GM23338 (cell line): ENCODE data around the gene KCNK1. TPM values are rescaled to one million over a fixed set of nuclear protein-coding genes. Genes with fewer than 3 reads are reported as not detected.

Experiments used
- ATAC-seq: fragments of 200-7000 bp; cut with Tn5 transposase; 3 replicates; pipeline ENCODE4 v1.9.1; 2020
- DNase-seq: peaks from one replicate; pipeline ENCODE4 v3.0.0-alpha.2; 2015; ENCODE audit warnings: low spot score
- H2AFZ ChIP-seq: fragments of 200-600 bp; sonication (generic); 2 replicates; pipeline ENCODE4 v1.8.0; 2016; ENCODE audit warnings: antibody characterized with exemption, mild to moderate bottlenecking, moderate library complexity
- H3F3A ChIP-seq: fragments of 200-600 bp; sonication (generic); replicated peaks from 2 replicates; pipeline ENCODE4 v1.8.0; 2017; ENCODE audit warnings: antibody characterized with exemption, mixed run types, low read depth
- H3K27ac ChIP-seq: fragments of 200-600 bp; sonication (generic); 2 replicates; pipeline ENCODE4 v1.6.1; 2016; ENCODE audit warnings: low read depth
- H3K27me3 ChIP-seq: fragments of 200-600 bp; sonication (generic); 2 replicates; pipeline ENCODE4 v1.8.0; 2016; ENCODE audit warnings: mild to moderate bottlenecking, mixed run types, moderate library complexity; ENCODE audit not compliant: insufficient read depth
- H3K36me3 ChIP-seq: fragments of 200-600 bp; sonication (generic); 2 replicates; pipeline ENCODE4 v1.8.0; 2016; ENCODE audit warnings: mild to moderate bottlenecking; ENCODE audit not compliant: insufficient read depth
- H3K4me1 ChIP-seq: fragments of 200-600 bp; sonication (generic); 2 replicates; pipeline ENCODE4 v1.8.0; 2016; ENCODE audit warnings: mild to moderate bottlenecking, moderate library complexity; ENCODE audit not compliant: insufficient read depth
- H3K4me2 ChIP-seq: fragments of 200-600 bp; sonication (generic); 2 replicates; pipeline ENCODE4 v1.7.1; 2017; ENCODE audit warnings: mixed run types
- H3K4me3 ChIP-seq: fragments of 200-600 bp; sonication (generic); 2 replicates; pipeline ENCODE4 v1.6.1; 2016; ENCODE audit warnings: mixed run types
- H3K79me2 ChIP-seq: fragments of 200-600 bp; sonication (generic); replicated peaks from 2 replicates; pipeline ENCODE4 v1.8.0; 2017; ENCODE audit warnings: mild to moderate bottlenecking; ENCODE audit not compliant: insufficient read depth
- H3K9me2 ChIP-seq: fragments of 200-600 bp; sonication (generic); 2 replicates; pipeline ENCODE4 v1.8.0; 2017; ENCODE audit not compliant: insufficient read depth
- H4K20me1 ChIP-seq: fragments of 200-600 bp; sonication (generic); replicated peaks from 2 replicates; pipeline ENCODE4 v1.8.0; 2017; ENCODE audit warnings: mild to moderate bottlenecking; ENCODE audit not compliant: insufficient read depth
- H3K27ac Mint-ChIP-seq: 2 replicates; pipeline ENCODE4 v1.8.0; 2020; ENCODE audit warnings: inconsistent platforms, mild to moderate bottlenecking, moderate library complexity, mixed read lengths
- H3K27me3 Mint-ChIP-seq: 3 replicates; pipeline ENCODE4 v1.8.0; 2022; ENCODE audit warnings: low read depth, mild to moderate bottlenecking, moderate library complexity, mixed read lengths, inconsistent platforms; ENCODE audit not compliant: insufficient read depth, poor library complexity
- H3K36me3 Mint-ChIP-seq: 3 replicates; pipeline ENCODE4 v1.8.0; 2021; ENCODE audit warnings: low read depth, mild to moderate bottlenecking, inconsistent platforms, moderate library complexity, mixed read lengths
- H3K4me1 Mint-ChIP-seq: 3 replicates; pipeline ENCODE4 v1.8.0; 2020; ENCODE audit warnings: mild to moderate bottlenecking, inconsistent platforms, mixed read lengths
- H3K4me3 Mint-ChIP-seq: 3 replicates; pipeline ENCODE4 v1.8.0; 2021; ENCODE audit warnings: moderate library complexity, mild to moderate bottlenecking, inconsistent platforms, mixed read lengths
- H3K9me3 Mint-ChIP-seq: 3 replicates; pipeline ENCODE4 v1.8.0; 2020; ENCODE audit warnings: moderate library complexity, mild to moderate bottlenecking, inconsistent platforms, mixed read lengths
- CREB1 ChIP-seq: fragments of 250-450 bp; sonication (Bioruptor Pico); IDR thresholded peaks from 2 replicates; pipeline ENCODE4 v1.5.0; 2020; ENCODE audit warnings: low read depth, mild to moderate bottlenecking, moderate library complexity
- EZH2 ChIP-seq: fragments of 200-600 bp; sonication (generic); IDR thresholded peaks from one replicate; pipeline ENCODE4 v1.8.0; 2017; ENCODE audit warnings: antibody characterized with exemption, mild to moderate bottlenecking, low read depth; ENCODE audit not compliant: unreplicated experiment
- EZH2phosphoT487 ChIP-seq: fragments of 200-600 bp; sonication (generic); IDR thresholded peaks from one replicate; pipeline ENCODE4 v1.8.1; 2018; ENCODE audit warnings: antibody characterized with exemption; ENCODE audit not compliant: unreplicated experiment
- JUNB ChIP-seq: IDR thresholded peaks from one replicate; pipeline ENCODE4 v1.6.1; 2016; ENCODE audit warnings: antibody characterized with exemption; ENCODE audit not compliant: unreplicated experiment
- NANOG ChIP-seq: IDR thresholded peaks from 2 replicates; pipeline ENCODE4 v1.6.1; 2016; ENCODE audit warnings: antibody characterized with exemption, borderline replicate concordance
- POLR2AphosphoS5 ChIP-seq: IDR thresholded peaks from 2 replicates; pipeline ENCODE4 v1.6.1; 2016; ENCODE audit warnings: antibody characterized with exemption, low read depth
- STAT1 ChIP-seq: IDR thresholded peaks from one replicate; pipeline ENCODE4 v1.6.1; 2016; ENCODE audit warnings: antibody characterized with exemption; ENCODE audit not compliant: unreplicated experiment
- ZNF114 ChIP-seq: fragments of 250-450 bp; sonication (Bioruptor Pico); IDR thresholded peaks from 2 replicates; pipeline ENCODE4 v1.5.0; 2020; ENCODE audit warnings: mild to moderate bottlenecking, moderate library complexity
- ZNF331 ChIP-seq: fragments of 250-450 bp; sonication (Bioruptor Pico); IDR thresholded peaks from 2 replicates; pipeline ENCODE4 v1.5.0; 2020; ENCODE audit warnings: low read depth, mild to moderate bottlenecking, moderate library complexity
- polyA plus RNA-seq: library from polyadenylated mRNA; unstranded; fragments of >200 nt; fragmentation: Nextera tagmentation; extraction: Ambion mirVana; gene quantifications from 2 replicates; pipeline ENCODE4 v1.2.1, GENCODE V29; 2016
- total RNA-seq: library from RNA; depleted of rRNA; stranded (reverse); fragments of >200 nt; shearing (Covaris generic); gene quantifications from 2 replicates; pipeline ENCODE4 v1.2.3, GENCODE V29; 2014
- TF ChIP-seq, protein P1 (sequence below), 2 experiments: fragments of 200-600 bp in 1 of 2; sonication (generic) in 1 of 2; conservative IDR thresholded peaks; 2 replicates each; pipeline versions ENCODE4 v1.5.1 to v1.6.1; 2016 to 2017; ENCODE audit warnings: antibody characterized with exemption in 2 of 2, low read depth in 2 of 2, mild to moderate bottlenecking in 2 of 2, moderate library complexity in 1 of 2
- TF ChIP-seq, protein P2 (sequence below): IDR thresholded peaks from one replicate; pipeline ENCODE4 v1.6.1; 2018; ENCODE audit warnings: antibody characterized with exemption; ENCODE audit not compliant: unreplicated experiment
- TF ChIP-seq, protein P3 (sequence below): fragments of 250-450 bp; sonication (Bioruptor Pico); IDR thresholded peaks from 2 replicates; pipeline ENCODE4 v1.5.0; 2020; ENCODE audit warnings: mild to moderate bottlenecking, moderate library complexity
- TF ChIP-seq, protein P4 (sequence below): IDR thresholded peaks from 2 replicates; pipeline ENCODE4 v1.6.1; 2016; ENCODE audit warnings: antibody characterized with exemption

KCNK1 gene
- total and polyA plus RNA-seq, 2 experiments from 2014 or later = 10.1 to 12.7 TPM

DNA sequence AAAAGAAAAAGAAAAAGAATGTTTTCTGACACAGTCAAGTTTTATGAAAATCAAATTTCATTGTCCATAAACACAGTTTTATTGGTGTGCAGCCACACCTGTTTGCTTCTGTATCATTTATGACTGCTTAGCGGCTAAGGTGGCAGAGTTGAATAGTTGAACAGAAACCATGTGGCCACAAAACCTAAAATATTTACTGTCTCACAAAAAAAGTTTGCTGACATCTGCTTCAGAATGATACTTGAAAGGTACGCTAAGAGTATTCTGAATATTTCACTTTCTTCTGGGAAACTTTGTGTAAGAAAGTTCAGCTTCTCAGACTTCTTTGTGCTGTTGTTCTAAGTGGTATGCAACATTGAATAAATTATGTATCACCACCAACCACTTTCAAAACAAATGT, 6.2 kb downstream of the KCNK1 start:
- Histone ChIP-seq H3K27me3 (peaks cover 16% of the 10 kb centered on the region), H4K20me1 (peaks cover 16% of the 10 kb centered on the region), H2AFZ (no peak overlapping the region), H3K4me3 (no peak overlapping the region), H3K27ac (no peak overlapping the region), H3K4me1 (peaks cover 17% of the 10 kb centered on the region), H3K36me3 (no peaks in the 10 kb centered on the region), H3F3A (0 out of 2 replicates have a peak, but pooled peaks cover under 1% of the 10 kb centered on the region), H3K4me2 (no peak overlapping the region), H3K9me2 (0 out of 2 replicates have a peak, but pooled peaks cover under 1% of the 10 kb centered on the region), H3K79me2 (peaks cover 48% of the 10 kb centered on the region)
- Mint-ChIP-seq H3K27me3 (peaks cover 2% of the 10 kb centered on the region), H3K9me3 (no peaks in the 10 kb centered on the region), H3K36me3 (peaks cover 18% of the 10 kb centered on the region), H3K4me3 (no peak overlapping the region), H3K4me1 (peaks cover 26% of the 10 kb centered on the region), H3K27ac (no peak overlapping the region)
- DNase-seq (no peak), ATAC-seq (no peak)
- TF ChIP-seq, protein P1, sequence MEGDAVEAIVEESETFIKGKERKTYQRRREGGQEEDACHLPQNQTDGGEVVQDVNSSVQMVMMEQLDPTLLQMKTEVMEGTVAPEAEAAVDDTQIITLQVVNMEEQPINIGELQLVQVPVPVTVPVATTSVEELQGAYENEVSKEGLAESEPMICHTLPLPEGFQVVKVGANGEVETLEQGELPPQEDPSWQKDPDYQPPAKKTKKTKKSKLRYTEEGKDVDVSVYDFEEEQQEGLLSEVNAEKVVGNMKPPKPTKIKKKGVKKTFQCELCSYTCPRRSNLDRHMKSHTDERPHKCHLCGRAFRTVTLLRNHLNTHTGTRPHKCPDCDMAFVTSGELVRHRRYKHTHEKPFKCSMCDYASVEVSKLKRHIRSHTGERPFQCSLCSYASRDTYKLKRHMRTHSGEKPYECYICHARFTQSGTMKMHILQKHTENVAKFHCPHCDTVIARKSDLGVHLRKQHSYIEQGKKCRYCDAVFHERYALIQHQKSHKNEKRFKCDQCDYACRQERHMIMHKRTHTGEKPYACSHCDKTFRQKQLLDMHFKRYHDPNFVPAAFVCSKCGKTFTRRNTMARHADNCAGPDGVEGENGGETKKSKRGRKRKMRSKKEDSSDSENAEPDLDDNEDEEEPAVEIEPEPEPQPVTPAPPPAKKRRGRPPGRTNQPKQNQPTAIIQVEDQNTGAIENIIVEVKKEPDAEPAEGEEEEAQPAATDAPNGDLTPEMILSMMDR (conservative IDR thresholded peaks at IDR 0.05; ENCODE audit: low read depth in 2 of 2) = no peak
- TF ChIP-seq CREB1 (CRISPR knock-in tag) (no peak), JUNB (no peak), NANOG (no peak), EZH2phosphoT487 (no peak), STAT1 (no peak), EZH2 (no peak), ZNF331 (CRISPR knock-in tag) (no peak), ZNF114 (CRISPR knock-in tag) (no peak), POLR2AphosphoS5 (no peak)
- TF ChIP-seq, protein P2, sequence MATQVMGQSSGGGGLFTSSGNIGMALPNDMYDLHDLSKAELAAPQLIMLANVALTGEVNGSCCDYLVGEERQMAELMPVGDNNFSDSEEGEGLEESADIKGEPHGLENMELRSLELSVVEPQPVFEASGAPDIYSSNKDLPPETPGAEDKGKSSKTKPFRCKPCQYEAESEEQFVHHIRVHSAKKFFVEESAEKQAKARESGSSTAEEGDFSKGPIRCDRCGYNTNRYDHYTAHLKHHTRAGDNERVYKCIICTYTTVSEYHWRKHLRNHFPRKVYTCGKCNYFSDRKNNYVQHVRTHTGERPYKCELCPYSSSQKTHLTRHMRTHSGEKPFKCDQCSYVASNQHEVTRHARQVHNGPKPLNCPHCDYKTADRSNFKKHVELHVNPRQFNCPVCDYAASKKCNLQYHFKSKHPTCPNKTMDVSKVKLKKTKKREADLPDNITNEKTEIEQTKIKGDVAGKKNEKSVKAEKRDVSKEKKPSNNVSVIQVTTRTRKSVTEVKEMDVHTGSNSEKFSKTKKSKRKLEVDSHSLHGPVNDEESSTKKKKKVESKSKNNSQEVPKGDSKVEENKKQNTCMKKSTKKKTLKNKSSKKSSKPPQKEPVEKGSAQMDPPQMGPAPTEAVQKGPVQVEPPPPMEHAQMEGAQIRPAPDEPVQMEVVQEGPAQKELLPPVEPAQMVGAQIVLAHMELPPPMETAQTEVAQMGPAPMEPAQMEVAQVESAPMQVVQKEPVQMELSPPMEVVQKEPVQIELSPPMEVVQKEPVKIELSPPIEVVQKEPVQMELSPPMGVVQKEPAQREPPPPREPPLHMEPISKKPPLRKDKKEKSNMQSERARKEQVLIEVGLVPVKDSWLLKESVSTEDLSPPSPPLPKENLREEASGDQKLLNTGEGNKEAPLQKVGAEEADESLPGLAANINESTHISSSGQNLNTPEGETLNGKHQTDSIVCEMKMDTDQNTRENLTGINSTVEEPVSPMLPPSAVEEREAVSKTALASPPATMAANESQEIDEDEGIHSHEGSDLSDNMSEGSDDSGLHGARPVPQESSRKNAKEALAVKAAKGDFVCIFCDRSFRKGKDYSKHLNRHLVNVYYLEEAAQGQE = no peak
- TF ChIP-seq, protein P3, sequence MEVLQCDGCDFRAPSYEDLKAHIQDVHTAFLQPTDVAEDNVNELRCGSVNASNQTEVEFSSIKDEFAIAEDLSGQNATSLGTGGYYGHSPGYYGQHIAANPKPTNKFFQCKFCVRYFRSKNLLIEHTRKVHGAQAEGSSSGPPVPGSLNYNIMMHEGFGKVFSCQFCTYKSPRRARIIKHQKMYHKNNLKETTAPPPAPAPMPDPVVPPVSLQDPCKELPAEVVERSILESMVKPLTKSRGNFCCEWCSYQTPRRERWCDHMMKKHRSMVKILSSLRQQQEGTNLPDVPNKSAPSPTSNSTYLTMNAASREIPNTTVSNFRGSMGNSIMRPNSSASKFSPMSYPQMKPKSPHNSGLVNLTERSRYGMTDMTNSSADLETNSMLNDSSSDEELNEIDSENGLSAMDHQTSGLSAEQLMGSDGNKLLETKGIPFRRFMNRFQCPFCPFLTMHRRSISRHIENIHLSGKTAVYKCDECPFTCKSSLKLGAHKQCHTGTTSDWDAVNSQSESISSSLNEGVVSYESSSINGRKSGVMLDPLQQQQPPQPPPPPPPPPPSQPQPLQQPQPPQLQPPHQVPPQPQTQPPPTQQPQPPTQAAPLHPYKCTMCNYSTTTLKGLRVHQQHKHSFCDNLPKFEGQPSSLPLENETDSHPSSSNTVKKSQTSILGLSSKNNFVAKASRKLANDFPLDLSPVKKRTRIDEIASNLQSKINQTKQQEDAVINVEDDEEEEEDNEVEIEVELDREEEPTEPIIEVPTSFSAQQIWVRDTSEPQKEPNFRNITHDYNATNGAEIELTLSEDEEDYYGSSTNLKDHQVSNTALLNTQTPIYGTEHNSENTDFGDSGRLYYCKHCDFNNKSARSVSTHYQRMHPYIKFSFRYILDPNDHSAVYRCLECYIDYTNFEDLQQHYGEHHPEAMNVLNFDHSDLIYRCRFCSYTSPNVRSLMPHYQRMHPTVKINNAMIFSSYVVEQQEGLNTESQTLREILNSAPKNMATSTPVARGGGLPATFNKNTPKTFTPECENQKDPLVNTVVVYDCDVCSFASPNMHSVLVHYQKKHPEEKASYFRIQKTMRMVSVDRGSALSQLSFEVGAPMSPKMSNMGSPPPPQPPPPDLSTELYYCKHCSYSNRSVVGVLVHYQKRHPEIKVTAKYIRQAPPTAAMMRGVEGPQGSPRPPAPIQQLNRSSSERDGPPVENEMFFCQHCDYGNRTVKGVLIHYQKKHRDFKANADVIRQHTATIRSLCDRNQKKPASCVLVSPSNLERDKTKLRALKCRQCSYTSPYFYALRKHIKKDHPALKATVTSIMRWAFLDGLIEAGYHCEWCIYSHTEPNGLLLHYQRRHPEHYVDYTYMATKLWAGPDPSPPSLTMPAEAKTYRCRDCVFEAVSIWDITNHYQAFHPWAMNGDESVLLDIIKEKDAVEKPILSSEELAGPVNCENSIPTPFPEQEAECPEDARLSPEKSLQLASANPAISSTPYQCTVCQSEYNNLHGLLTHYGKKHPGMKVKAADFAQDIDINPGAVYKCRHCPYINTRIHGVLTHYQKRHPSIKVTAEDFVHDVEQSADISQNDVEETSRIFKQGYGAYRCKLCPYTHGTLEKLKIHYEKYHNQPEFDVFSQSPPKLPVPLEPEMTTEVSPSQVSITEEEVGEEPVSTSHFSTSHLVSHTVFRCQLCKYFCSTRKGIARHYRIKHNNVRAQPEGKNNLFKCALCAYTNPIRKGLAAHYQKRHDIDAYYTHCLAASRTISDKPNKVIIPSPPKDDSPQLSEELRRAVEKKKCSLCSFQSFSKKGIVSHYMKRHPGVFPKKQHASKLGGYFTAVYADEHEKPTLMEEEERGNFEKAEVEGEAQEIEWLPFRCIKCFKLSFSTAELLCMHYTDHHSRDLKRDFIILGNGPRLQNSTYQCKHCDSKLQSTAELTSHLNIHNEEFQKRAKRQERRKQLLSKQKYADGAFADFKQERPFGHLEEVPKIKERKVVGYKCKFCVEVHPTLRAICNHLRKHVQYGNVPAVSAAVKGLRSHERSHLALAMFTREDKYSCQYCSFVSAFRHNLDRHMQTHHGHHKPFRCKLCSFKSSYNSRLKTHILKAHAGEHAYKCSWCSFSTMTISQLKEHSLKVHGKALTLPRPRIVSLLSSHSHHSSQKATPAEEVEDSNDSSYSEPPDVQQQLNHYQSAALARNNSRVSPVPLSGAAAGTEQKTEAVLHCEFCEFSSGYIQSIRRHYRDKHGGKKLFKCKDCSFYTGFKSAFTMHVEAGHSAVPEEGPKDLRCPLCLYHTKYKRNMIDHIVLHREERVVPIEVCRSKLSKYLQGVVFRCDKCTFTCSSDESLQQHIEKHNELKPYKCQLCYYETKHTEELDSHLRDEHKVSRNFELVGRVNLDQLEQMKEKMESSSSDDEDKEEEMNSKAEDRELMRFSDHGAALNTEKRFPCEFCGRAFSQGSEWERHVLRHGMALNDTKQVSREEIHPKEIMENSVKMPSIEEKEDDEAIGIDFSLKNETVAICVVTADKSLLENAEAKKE = no peak
- TF ChIP-seq, protein P4, sequence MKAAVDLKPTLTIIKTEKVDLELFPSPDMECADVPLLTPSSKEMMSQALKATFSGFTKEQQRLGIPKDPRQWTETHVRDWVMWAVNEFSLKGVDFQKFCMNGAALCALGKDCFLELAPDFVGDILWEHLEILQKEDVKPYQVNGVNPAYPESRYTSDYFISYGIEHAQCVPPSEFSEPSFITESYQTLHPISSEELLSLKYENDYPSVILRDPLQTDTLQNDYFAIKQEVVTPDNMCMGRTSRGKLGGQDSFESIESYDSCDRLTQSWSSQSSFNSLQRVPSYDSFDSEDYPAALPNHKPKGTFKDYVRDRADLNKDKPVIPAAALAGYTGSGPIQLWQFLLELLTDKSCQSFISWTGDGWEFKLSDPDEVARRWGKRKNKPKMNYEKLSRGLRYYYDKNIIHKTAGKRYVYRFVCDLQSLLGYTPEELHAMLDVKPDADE = no peak
